Measurements from ENCODE around the gene INTS14.

The INTS14 gene

DNA sequence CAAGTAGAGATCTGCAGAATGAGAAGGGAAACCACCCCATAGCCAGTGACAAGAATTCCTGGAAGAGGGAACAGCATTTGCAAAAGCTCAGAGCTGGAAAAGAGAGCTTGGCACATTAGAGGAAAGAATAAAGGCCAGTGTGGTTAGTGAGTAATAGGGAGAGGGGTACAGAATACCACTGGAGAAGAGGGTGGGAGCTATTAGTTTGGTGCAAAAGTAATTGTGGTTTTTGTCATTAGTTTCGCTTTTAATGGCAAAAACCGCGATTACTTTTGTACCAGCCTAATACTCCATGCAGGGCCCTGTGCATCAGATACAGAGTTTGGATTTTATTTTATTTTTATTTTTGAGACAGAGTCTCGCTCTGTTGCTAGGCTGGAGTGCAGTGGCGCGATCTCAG is 20.6 kb upstream of the INTS14 start:
- H3K4me3 ChIP-seq (ENCODE audit: low read depth, low read length) = no peak overlapping the region
- in situ Hi-C loops (cut with HindIII; ENCODE audit: low pct_ligation_motif_present, low sequenced_read_pairs) = loop anchor here (25.0 kb wide), 1 partner anchor 231 kb away; the partner anchor contains the start of gene RAB11A
- H3K27ac ChIP-seq = no peak overlapping the region
- TF ChIP-seq, protein P1, sequence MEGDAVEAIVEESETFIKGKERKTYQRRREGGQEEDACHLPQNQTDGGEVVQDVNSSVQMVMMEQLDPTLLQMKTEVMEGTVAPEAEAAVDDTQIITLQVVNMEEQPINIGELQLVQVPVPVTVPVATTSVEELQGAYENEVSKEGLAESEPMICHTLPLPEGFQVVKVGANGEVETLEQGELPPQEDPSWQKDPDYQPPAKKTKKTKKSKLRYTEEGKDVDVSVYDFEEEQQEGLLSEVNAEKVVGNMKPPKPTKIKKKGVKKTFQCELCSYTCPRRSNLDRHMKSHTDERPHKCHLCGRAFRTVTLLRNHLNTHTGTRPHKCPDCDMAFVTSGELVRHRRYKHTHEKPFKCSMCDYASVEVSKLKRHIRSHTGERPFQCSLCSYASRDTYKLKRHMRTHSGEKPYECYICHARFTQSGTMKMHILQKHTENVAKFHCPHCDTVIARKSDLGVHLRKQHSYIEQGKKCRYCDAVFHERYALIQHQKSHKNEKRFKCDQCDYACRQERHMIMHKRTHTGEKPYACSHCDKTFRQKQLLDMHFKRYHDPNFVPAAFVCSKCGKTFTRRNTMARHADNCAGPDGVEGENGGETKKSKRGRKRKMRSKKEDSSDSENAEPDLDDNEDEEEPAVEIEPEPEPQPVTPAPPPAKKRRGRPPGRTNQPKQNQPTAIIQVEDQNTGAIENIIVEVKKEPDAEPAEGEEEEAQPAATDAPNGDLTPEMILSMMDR (IDR thresholded peaks at IDR 0.05; ENCODE audit: low read depth, low read length, missing control alignments) = no peak
- DNase-seq = no peak
- H3K27me3 ChIP-seq (replicated peaks) = no peaks in the 10 kb centered on the region
- no peaks in the 10 kb centered on the region for H3K36me3 ChIP-seq (replicated peaks)

DNA sequence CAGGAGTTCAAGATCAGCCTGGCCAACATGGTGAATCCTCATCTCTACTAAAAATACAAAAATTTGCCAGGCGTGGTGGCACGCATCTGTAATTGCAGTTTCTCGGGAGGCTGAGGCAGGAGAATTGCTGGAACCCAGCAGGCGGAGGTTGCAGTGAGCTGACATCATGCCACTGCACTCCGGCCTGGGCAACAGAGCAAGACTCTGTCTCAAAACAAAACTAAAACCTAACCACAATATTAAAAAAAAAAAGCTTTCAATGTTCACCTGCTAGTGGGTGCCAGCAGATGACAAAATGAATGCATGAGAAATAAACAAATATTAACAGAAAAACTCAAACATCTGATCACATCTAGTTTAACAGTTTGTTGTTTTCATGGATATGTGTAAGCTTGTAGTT is 19.8 kb upstream of the INTS14 start:
- Histone ChIP-seq H3K27me3 (replicated peaks) (no peaks in the 10 kb centered on the region), H3K36me3 (replicated peaks) (no peaks in the 10 kb centered on the region), H3K4me3 (ENCODE audit: low read depth, low read length) (no peak overlapping the region), H3K27ac (no peak overlapping the region)
- no peak for DNase-seq
- TF ChIP-seq, protein P1 (IDR thresholded peaks at IDR 0.05; ENCODE audit: low read depth, low read length, missing control alignments) = no peak
- in situ Hi-C loops (cut with HindIII; ENCODE audit: low pct_ligation_motif_present, low sequenced_read_pairs) = loop anchor here (25.0 kb wide), 1 partner anchor 232 kb away; the partner anchor contains the start of gene RAB11A

DNA sequence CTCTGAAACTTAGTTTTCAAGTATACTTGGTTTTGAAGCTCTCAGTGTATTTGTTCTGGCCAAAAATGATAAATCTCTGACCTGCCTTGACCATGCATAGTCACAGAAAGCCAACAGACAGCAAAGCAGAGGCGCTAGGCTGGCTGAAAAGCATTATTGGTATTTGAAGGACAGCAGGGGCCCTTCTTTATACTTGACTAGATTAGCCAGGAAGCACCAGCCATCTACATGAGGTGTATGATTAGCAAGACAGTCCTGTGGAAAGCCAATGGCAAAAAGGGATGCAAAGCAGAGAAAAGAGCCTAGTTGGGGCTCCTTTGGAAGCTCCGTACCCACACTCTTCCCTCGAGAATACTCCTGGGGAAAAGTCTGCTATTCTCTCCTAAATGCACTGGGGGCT is 18.6 kb upstream of the INTS14 start:
- in situ Hi-C loops (cut with HindIII; ENCODE audit: low pct_ligation_motif_present, low sequenced_read_pairs) = loop anchor here (25.0 kb wide), 1 partner anchor 233 kb away; the partner anchor contains the start of gene RAB11A
- TF ChIP-seq, protein P1 (IDR thresholded peaks at IDR 0.05; ENCODE audit: low read depth, low read length, missing control alignments) = no peak

DNA sequence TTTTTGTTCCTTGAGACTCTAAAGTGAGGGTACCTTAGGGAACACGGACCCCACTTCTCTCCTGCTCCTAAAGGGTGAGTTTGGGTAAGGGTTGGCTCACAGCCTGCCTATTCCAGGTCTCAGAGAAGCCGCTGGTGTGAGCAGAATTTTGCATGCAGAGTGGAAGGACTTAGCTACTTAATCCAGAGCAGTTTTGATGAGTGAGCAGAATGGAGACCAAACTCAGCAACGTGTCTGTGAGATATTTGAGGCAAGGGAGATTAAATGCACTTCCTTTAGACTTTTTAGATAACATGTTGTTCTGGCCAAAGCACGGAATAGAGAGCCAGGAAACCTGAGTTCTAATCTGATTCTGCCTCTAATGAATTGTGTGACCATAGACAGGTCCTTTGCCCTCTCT is 15.9 kb upstream of the INTS14 start:
- H3K27me3 ChIP-seq (replicated peaks) = no peaks in the 10 kb centered on the region
- DNase-seq = no peak
- no peaks in the 10 kb centered on the region for H3K36me3 ChIP-seq (replicated peaks)
- H3K27ac ChIP-seq = no peak overlapping the region
- H3K4me3 ChIP-seq (ENCODE audit: low read depth, low read length) = no peak overlapping the region
- in situ Hi-C loops (cut with HindIII; ENCODE audit: low pct_ligation_motif_present, low sequenced_read_pairs) = loop anchor here (25.0 kb wide), 1 partner anchor 235 kb away; the partner anchor contains the start of gene RAB11A
- TF ChIP-seq, protein P1 (IDR thresholded peaks at IDR 0.05; ENCODE audit: low read depth, low read length, missing control alignments) = no peak

More for the DNA sequence above, 18.6 kb upstream of the INTS14 start:
- Histone ChIP-seq H3K36me3 (replicated peaks) (no peaks in the 10 kb centered on the region), H3K27ac (no peak overlapping the region), H3K27me3 (replicated peaks) (no peaks in the 10 kb centered on the region), H3K4me3 (ENCODE audit: low read depth, low read length) (no peak overlapping the region)
- no peak for DNase-seq

DNA sequence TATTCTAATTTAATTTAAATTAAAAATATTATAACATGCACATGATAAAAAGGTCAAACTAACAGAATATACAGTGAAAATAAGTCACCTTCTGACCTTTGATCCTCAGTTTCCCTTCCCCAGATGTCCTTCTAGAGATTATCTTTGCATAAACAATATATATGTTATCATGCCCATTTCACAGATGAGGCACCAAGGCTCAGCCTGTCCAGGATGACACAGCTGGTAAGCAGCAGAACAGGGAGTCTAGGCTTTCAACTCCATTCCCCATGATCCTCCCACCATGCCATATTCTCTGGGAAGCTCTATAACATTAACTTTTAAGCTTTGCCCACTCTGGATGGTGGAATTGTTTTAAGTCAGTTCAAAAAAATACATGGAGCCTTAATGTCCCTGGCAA is 12.2 kb upstream of the INTS14 start:
- no peak overlapping the region for H3K27ac ChIP-seq
- H3K4me3 ChIP-seq (ENCODE audit: low read depth, low read length) = no peak overlapping the region
- DNase-seq = no peak
- in situ Hi-C loops (cut with HindIII; ENCODE audit: low pct_ligation_motif_present, low sequenced_read_pairs) = no loop called here
- H3K36me3 ChIP-seq (replicated peaks) = no peaks in the 10 kb centered on the region
- no peaks in the 10 kb centered on the region for H3K27me3 ChIP-seq (replicated peaks)
- TF ChIP-seq, protein P1 (IDR thresholded peaks at IDR 0.05; ENCODE audit: low read depth, low read length, missing control alignments) = no peak

DNA sequence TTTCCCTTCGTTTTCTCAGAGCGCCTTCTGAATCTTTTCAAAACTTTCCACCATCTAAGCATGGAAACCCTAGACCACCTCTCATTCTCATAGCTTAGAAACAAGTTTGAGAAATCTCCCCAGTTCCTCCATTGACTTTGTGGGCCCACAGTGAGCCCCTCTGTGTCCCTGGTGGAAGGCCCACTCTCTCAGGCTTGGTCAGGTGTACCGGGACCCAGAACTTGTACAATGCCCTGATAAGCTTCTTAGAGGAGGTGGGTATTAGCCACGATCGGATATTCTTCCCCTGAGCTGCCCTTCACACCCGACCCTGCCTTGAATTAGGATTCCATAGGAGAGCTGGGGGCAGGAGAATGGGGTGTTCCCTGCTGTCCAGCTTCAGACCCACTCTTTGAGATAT is 10.7 kb upstream of the INTS14 start, which contains the start of gene SLC24A1:
TSS of gene SLC24A1 (plus strand) at position 301 of the 400 bp plus-strand sequence. CDS start 2,143 bp downstream, outside the sequence.
- in situ Hi-C loops (cut with HindIII; ENCODE audit: low pct_ligation_motif_present, low sequenced_read_pairs) = no loop called here
- no peak within 1 kb of the TSS for H3K27ac ChIP-seq
- no peaks in the 10 kb centered on the region for H3K36me3 ChIP-seq (replicated peaks)
- TF ChIP-seq, protein P1 (IDR thresholded peaks at IDR 0.05; ENCODE audit: low read depth, low read length, missing control alignments) = no peak
- no peaks in the 10 kb centered on the region for H3K27me3 ChIP-seq (replicated peaks)
- H3K4me3 ChIP-seq (ENCODE audit: low read depth, low read length) = no peak within 1 kb of the TSS
- DNase-seq = no peak

All from brain microvascular endothelial cell (primary cell).